ENCODE data around the gene HIVEP3. TPM values are rescaled to one million over a fixed set of nuclear protein-coding genes. Genes with fewer than 3 reads are reported as not detected.

HIVEP3 gene
- polyA plus RNA-seq, 6 donors from 2014 or later, result 0.83 to 2.1 (median 1.3) TPM

DNA sequence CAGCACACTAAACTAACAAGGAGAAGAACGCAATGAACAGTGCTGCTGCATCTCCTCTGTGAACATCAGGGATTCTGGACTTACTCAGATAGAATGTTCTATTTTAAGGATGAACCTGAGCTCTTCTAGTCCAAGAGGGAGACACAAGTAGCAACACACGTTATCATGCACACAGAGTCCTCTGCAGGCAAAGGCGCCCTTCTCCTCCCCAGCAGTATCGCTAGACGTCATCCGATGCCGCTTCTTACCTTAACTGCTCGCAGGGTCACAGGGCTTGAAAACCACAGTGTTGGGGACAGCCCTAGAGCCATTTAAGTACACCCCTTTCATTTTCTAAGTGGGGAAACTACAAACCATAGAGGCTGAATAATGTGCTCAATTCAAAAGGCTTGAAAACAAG, 74.5 kb downstream of the HIVEP3 start:
- DNase-seq (no peak), ATAC-seq (ENCODE audit: low read depth in 2 of 2) (no peak)
- H3K4me3 Mint-ChIP-seq, result no peak overlapping the region
- no peaks in the 10 kb centered on the region for H3K36me3 Mint-ChIP-seq
- H3K9me3 Mint-ChIP-seq, result no peaks in the 10 kb centered on the region
- peaks cover 5 to 14% (median 11%) of the 10 kb centered on the region in 3 donors for H3K4me1 Mint-ChIP-seq
- no peaks in the 10 kb centered on the region for H3K27me3 Mint-ChIP-seq
- peak overlapping the region in 1 of 6 donors; percentile 3 for H3K27ac Mint-ChIP-seq

DNA sequence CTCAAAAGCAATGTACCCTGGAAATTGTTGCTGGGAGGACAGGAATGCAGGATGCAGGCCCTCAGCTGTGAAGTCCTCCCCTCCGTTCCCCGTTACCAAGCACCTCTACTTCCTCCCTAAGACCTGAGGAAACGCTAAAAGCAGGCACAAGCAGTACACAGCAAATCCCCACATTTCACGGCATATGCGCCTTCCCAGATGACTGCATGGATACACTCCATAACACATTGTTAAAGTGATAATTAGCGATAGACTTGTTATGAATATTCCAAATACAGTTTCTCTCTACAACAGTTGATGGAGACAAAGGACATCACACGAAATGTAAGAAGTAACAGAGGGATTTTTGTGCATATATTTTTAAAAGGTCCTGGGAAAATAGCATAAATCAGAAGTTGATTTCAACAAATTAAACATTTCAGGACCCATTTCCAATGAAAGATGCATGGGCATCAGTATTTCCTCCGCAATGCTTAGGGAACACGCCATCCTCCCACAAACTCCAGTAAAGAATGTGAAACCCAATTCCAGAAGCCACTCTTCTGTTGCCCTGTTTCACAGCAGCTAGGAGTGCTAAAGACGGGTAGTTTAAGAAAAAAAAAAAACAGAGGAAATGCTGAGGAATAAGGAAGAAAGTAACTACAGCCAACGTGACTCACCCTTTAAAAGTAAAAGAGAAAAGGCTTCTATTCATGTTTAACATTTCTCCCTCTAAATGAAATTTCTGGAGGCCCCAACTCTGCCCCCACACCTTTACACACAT, 75.5 kb downstream of the HIVEP3 start:
- H3K27me3 Mint-ChIP-seq, result no peaks in the 10 kb centered on the region
- no peak for DNase-seq
- peak overlapping the region in 1 of 6 donors; percentile 53 for H3K27ac Mint-ChIP-seq
- no peak overlapping the region for H3K4me3 Mint-ChIP-seq
- H3K4me1 Mint-ChIP-seq, result peaks cover 5 to 14% (median 11%) of the 10 kb centered on the region in 3 donors
- no peak for ATAC-seq (ENCODE audit: low read depth in 2 of 2)
- no peaks in the 10 kb centered on the region for H3K9me3 Mint-ChIP-seq
- H3K36me3 Mint-ChIP-seq, result no peaks in the 10 kb centered on the region

DNA sequence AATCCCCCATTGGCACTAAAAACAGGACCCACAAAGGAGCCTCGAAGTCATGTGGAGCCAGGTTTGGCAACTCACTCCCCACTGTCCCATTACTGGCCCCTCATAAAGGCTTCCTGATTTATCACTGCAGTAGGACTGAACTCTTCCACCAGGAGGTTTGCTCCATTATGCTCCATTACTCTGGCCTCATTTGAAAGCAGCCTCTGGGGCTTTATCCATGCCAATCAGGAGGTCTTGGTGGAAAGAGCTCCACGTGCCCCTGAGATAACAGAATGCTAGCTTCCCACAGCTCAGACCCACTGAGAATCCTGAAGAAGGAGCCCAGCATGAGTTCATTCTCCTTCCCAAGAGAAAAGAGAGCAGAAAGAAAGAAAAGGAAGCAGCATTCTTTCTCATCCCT, 76.4 kb downstream of the HIVEP3 start:
- no peaks in the 10 kb centered on the region for H3K36me3 Mint-ChIP-seq
- H3K9me3 Mint-ChIP-seq, result no peaks in the 10 kb centered on the region
- H3K27ac Mint-ChIP-seq, result no peak overlapping the region
- DNase-seq (no peak), ATAC-seq (ENCODE audit: low read depth in 2 of 2) (no peak)
- peaks cover 5 to 14% (median 11%) of the 10 kb centered on the region in 3 donors for H3K4me1 Mint-ChIP-seq
- no peak overlapping the region for H3K4me3 Mint-ChIP-seq
- H3K27me3 Mint-ChIP-seq, result no peaks in the 10 kb centered on the region

DNA sequence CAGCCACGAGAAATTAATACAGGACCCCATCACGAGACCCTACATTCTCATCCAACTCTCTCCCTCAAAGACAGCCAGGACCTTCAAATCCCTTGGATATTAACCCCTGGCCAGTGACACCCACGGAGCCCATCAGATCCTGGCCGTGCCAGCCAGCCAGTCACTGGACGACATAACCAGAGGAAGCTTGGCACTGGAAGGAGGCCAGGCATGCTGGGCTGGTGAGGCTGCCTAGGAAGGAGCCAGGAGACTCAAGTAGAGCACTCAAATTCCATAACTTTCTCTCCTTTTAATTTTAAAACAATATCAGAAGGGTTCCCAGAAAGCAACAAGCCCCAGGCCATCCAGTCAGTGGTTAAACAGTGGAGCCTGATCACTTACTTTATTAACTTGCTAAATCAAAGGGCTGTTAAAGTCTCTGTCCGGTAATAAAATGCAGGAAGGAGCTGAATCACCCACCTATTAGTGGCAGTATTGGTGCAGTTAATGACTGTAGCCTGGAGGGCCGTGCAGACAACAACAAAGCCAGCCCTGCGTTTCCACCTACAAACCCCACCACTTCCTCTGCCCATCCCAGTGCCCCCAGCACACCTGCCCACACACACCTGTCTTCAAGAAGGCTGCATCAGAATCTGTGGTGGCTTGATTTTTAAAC, 78.0 kb downstream of the HIVEP3 start:
- peaks cover 5 to 14% (median 11%) of the 10 kb centered on the region in 3 donors for H3K4me1 Mint-ChIP-seq
- peak overlapping the region in 1 of 8 donors; percentile 6 for H3K4me3 Mint-ChIP-seq
- H3K27me3 Mint-ChIP-seq, result no peaks in the 10 kb centered on the region
- H3K9me3 Mint-ChIP-seq, result no peaks in the 10 kb centered on the region
- DNase-seq, result no peak
- no peak for ATAC-seq (ENCODE audit: low read depth in 2 of 2)
- no peak overlapping the region for H3K27ac Mint-ChIP-seq
- no peaks in the 10 kb centered on the region for H3K36me3 Mint-ChIP-seq

DNA sequence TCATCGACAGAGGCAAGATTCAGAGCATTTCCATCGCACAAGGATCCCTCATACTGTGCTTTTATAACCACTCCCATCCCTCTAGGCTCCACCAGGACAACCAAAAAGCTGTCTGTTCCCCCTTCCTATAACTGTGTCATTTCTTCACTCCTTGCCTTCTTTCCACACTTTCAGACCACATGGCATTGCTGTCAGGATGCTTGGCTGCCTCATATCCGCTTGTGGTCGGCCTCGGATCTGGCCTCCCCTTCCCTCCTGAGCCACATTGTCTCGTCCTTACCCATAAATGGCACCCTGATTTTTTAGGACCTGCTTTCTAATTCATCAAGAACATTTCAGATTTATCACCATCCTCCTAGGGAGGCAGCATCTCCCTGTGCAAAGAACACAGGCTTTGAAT, 80.5 kb downstream of the HIVEP3 start:
- Mint-ChIP-seq H3K9me3 (no peaks in the 10 kb centered on the region), H3K4me1 (peaks cover 5 to 14% (median 11%) of the 10 kb centered on the region in 3 donors), H3K36me3 (no peaks in the 10 kb centered on the region), H3K27me3 (no peaks in the 10 kb centered on the region), H3K27ac (peak overlapping the region in 1 of 6 donors; percentile 77), H3K4me3 (no peak overlapping the region)
- ATAC-seq (ENCODE audit: low read depth in 2 of 2), result no peak
- DNase-seq, result no peak

DNA sequence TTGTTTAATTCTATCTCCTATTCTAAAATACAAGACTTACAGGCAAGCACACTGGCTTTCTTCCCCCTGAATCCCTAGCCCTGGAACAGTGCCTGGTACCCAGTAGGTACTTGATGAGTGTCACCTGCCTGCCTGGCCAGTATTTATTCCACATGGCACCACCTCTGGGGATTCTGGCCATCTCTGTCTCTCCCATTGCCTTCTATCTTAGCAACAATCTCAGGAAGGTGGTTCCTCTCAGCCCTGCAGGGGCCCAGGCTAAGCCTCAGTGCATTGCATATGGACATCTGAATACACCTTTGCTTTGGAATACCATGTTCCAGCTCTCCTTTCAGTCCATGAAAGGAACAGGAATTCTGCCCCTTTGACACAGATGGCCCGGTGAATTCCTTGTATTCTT, 81.0 kb downstream of the HIVEP3 start:
- Mint-ChIP-seq H3K27ac (peak overlapping the region in 1 of 6 donors; percentile 80), H3K4me1 (peaks cover 5 to 14% (median 11%) of the 10 kb centered on the region in 3 donors), H3K4me3 (no peak overlapping the region), H3K27me3 (no peaks in the 10 kb centered on the region), H3K9me3 (no peaks in the 10 kb centered on the region), H3K36me3 (no peaks in the 10 kb centered on the region)
- DNase-seq (no peak), ATAC-seq (ENCODE audit: low read depth in 2 of 2) (no peak)

DNA sequence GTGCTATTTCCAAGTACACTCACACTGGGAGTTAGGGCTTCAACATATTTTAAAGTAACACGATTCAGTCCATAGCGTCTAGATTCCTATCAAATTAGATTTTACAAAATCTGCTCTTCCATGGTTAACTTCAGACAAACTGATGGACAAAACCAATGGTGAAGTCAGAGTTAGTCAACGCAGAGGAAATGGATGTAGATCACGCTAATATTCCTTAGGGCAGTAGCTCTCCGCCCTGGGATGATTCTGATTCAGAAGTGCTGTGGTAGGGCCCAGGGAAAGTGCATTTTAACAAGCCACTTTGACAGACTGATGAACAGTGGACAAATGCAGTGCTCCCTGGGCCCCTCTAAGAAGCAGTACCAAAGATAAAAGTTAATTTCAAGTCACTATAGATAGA, 83.2 kb downstream of the HIVEP3 start:
- Mint-ChIP-seq H3K4me3 (no peak overlapping the region), H3K27ac (no peak overlapping the region), H3K27me3 (no peaks in the 10 kb centered on the region), H3K9me3 (no peaks in the 10 kb centered on the region), H3K36me3 (no peaks in the 10 kb centered on the region), H3K4me1 (peaks cover 0 to under 1% (median 0%) of the 10 kb centered on the region in 3 donors)
- DNase-seq (no peak), ATAC-seq (ENCODE audit: low read depth in 2 of 2) (no peak)

DNA sequence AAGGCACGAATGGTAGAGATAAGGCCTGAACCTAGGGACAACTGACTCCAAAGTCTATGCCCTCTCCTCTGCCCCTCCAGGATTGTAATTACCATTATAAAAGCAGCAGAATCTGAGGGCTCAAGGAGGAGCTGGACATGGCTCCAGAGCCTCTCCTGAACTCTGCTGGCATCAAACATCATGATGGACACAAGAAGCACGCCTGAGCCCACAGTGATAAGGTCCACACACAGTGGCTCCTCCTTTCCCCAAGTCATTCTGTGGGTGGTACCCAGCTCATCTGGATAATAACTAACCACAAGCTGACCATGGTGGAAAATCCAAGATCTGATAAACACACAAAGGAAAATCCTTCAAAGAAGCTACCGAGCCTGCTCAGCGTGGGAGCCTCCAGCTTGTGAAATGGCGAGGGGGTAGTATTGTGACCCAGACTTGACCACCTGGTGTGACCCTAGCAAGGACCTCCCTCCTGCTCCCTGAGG, 85.2 kb downstream of the HIVEP3 start:
- no peak overlapping the region for H3K4me3 Mint-ChIP-seq
- ATAC-seq (ENCODE audit: low read depth in 2 of 2) (no peak), DNase-seq (no peak)
- no peaks in the 10 kb centered on the region for H3K4me1 Mint-ChIP-seq
- H3K27me3 Mint-ChIP-seq, result no peaks in the 10 kb centered on the region
- H3K36me3 Mint-ChIP-seq, result no peaks in the 10 kb centered on the region
- no peaks in the 10 kb centered on the region for H3K9me3 Mint-ChIP-seq
- H3K27ac Mint-ChIP-seq, result no peak overlapping the region

DNA sequence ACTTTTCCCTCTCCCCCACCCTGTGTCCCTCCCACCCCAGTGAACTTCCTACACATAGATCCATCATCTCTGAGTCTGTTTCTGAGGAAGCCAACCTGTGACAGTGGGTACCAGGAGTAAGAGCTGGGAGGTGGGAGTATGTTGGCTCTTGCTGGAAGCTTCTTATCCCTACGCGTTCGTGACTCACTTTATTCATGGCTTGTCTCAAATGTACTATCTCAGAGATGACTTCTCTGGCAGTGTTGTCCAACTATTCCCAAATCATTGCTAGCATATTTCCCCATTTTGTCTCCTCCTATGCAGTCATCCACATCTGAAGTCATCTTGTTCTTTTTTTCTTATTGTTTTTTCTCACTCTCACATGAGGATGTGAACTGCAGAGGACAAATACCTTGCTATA, 88.0 kb downstream of the HIVEP3 start:
- Mint-ChIP-seq H3K36me3 (no peaks in the 10 kb centered on the region), H3K4me1 (no peaks in the 10 kb centered on the region), H3K27ac (no peak overlapping the region), H3K4me3 (no peak overlapping the region), H3K27me3 (no peaks in the 10 kb centered on the region), H3K9me3 (no peaks in the 10 kb centered on the region)
- no peak for DNase-seq
- no peak for ATAC-seq (ENCODE audit: low read depth in 2 of 2)

DNA sequence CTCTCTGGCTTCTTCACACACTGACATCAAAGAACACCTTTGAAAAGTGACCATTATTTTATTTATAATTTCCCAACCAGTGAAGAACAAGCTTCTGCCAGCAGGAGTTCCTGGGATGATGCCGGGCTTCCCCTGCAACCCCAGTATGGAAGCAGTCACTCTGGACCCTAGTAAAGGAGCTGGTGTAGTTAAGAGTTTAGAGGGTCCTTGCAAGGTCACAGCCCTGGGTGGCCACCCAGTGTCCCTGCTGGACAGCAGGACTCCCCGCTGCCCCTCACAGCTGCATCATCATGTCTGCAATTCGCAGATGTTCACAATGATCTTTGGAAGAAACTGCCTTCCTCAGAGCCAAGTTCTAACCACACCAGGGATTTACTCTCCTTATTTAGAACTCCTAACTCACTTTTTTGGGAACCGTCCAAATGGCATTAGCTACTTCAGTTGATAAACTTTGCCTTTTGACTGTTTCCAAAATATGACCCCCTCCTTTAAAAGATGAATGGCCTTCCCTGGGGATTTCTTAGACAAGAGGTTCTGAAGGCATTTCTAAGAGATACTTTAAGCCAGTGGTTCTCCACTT, 90.6 kb downstream of the HIVEP3 start:
- no peaks in the 10 kb centered on the region for H3K9me3 Mint-ChIP-seq
- H3K27me3 Mint-ChIP-seq, result no peaks in the 10 kb centered on the region
- H3K27ac Mint-ChIP-seq, result no peak overlapping the region
- H3K36me3 Mint-ChIP-seq, result no peaks in the 10 kb centered on the region
- no peak for DNase-seq
- no peak for ATAC-seq (ENCODE audit: low read depth in 2 of 2)
- peaks cover 0 to under 1% (median 0%) of the 10 kb centered on the region in 3 donors for H3K4me1 Mint-ChIP-seq
- no peak overlapping the region for H3K4me3 Mint-ChIP-seq

DNA sequence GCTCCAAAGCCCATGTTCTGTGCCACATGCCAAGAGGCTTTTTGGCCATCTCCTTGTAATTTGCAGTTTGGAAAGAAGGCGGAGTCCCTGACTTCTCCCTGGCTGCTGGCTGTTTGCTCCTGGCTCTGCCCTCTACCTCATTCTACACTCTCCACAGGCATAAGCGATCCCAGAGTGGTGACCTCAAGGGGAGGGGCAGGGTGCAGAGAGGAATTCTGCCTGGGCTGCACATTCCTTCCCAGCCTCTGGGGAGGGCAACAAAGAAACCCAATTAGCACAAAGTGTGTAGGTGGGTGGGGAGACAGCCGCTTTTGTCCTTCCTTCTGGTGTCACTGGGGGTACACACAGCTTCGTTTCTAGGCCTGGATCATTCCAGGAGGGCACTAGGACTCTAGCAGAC, 95.3 kb downstream of the HIVEP3 start:
- Mint-ChIP-seq H3K4me1 (peaks cover 4 to 6% (median 5%) of the 10 kb centered on the region in 3 donors), H3K9me3 (no peaks in the 10 kb centered on the region), H3K27me3 (peaks cover 0 to 5% (median 0%) of the 10 kb centered on the region in 3 donors), H3K27ac (no peak overlapping the region), H3K4me3 (peak overlapping the region in 1 of 8 donors; percentile 8), H3K36me3 (no peaks in the 10 kb centered on the region)
- ATAC-seq (ENCODE audit: low read depth in 2 of 2) (no peak), DNase-seq (no peak)

DNA sequence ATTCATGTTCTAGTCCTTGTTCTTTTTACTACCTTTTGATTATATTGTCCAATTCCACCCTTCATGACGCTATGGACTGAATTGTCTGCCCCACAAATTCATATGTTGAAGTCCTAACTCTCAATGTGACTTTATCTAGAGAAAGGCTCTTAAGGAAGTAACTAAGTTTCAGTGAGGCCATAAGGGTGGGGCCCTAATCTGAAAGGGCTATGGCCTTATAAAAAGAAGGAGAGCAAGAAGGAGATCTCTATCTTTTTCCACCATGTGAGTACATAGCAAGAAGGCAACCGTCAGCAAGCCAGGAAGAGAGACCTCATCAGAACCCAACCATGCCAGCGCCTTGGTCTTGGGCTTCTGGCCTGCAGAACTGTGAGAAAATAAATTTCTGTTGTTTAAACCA, 95.9 kb downstream of the HIVEP3 start:
- H3K27me3 Mint-ChIP-seq, result peaks cover 0 to 5% (median 0%) of the 10 kb centered on the region in 3 donors
- peak overlapping the region in 1 of 6 donors; percentile 65 for H3K27ac Mint-ChIP-seq
- peaks cover 4 to 6% (median 5%) of the 10 kb centered on the region in 3 donors for H3K4me1 Mint-ChIP-seq
- no peaks in the 10 kb centered on the region for H3K36me3 Mint-ChIP-seq
- no peak overlapping the region for H3K4me3 Mint-ChIP-seq
- ATAC-seq (ENCODE audit: low read depth in 2 of 2) (no peak), DNase-seq (no peak)
- no peaks in the 10 kb centered on the region for H3K9me3 Mint-ChIP-seq

DNA sequence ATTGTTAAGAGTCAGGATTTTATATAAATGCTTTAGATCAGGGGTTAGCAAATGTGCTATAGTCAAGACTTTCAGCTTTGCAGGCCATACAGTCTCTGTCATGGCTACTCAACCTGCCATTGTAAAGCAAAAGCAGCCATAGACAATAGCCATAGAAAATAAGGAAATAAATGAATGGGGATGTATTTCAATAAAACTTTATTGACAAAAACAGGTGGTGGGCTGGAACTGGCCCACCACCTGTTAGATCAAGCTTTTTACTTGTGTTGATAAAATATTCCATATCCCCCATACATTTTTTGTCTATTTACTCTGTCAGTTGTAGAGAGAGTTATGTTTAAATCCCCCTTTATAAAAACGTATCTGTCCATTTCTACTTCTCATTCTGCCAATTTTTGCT, 98.9 kb downstream of the HIVEP3 start:
- Mint-ChIP-seq H3K4me3 (no peak overlapping the region), H3K4me1 (peaks cover 4 to 6% (median 5%) of the 10 kb centered on the region in 3 donors), H3K27ac (no peak overlapping the region), H3K27me3 (peaks cover 0 to 5% (median 5%) of the 10 kb centered on the region in 3 donors), H3K36me3 (no peaks in the 10 kb centered on the region), H3K9me3 (no peaks in the 10 kb centered on the region)
- no peak for DNase-seq
- no peak for ATAC-seq (ENCODE audit: low read depth in 2 of 2)

DNA sequence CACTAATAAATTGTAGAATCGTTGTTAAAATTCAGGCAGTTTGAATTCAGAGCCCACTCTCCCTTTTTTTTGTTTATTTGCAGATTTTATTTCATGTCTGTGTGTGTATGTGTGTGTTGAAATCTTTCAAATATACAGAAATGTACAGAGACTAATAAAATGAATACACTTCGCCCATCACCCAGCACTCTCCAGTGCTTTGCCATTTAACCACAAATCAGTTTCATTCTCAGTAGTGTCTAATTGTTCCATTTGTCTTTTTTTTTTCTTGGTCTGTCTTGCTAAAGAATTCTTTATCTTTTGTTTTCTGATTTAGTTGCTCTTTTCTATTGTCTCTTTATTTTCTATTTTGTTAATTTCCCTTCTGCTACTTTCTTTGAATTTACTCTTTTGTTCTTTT, 99.7 kb downstream of the HIVEP3 start:
- H3K36me3 Mint-ChIP-seq, result no peaks in the 10 kb centered on the region
- ATAC-seq (ENCODE audit: low read depth in 2 of 2) (no peak), DNase-seq (no peak)
- peaks cover 0 to 5% (median 5%) of the 10 kb centered on the region in 3 donors for H3K27me3 Mint-ChIP-seq
- H3K9me3 Mint-ChIP-seq, result no peaks in the 10 kb centered on the region
- no peak overlapping the region for H3K4me3 Mint-ChIP-seq
- peaks cover 4 to 6% (median 5%) of the 10 kb centered on the region in 3 donors for H3K4me1 Mint-ChIP-seq
- peak overlapping the region in 1 of 6 donors; percentile 3 for H3K27ac Mint-ChIP-seq
